GM12865 (cell line): Measurements from ENCODE around the gene IGFL4.

Source experiments
- DNase-seq: peaks from one replicate; pipeline ENCODE4 v3.0.0; 2010; ENCODE audit warnings: low read depth
- H3K4me3 ChIP-seq: 2 replicates; pipeline ENCODE4 v1.5.1; 2011; ENCODE audit warnings: mild to moderate bottlenecking, low read depth, low read length, control low read depth
- TF ChIP-seq, protein P1 (sequence below): IDR thresholded peaks from 2 replicates; pipeline ENCODE4 v1.5.1; 2011; ENCODE audit warnings: low read length, control low read depth, low read depth, inconsistent platforms; ENCODE audit not compliant: insufficient read depth; ENCODE audit errors: missing control alignments

The IGFL4 gene

DNA sequence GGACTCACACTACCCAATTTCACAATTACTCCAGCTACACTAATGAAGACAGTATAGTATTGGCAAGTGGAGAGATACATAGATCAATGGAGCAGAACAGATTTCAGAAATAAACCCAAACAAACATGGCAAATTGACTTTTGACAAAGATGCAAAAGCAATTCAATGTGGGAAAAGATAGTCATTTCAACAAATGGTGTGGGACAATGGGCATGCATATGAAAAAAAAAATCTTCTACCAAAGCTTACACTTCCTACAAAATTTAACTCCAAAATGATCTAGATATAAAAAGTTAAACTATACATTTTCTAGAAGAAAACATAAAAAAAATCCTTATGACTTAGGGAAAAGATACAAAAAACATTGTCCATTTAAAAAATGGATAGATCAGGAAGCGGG lies 2.7 kb upstream of the IGFL4 start:
- no peak overlapping the region for H3K4me3 ChIP-seq
- TF ChIP-seq, protein P1, sequence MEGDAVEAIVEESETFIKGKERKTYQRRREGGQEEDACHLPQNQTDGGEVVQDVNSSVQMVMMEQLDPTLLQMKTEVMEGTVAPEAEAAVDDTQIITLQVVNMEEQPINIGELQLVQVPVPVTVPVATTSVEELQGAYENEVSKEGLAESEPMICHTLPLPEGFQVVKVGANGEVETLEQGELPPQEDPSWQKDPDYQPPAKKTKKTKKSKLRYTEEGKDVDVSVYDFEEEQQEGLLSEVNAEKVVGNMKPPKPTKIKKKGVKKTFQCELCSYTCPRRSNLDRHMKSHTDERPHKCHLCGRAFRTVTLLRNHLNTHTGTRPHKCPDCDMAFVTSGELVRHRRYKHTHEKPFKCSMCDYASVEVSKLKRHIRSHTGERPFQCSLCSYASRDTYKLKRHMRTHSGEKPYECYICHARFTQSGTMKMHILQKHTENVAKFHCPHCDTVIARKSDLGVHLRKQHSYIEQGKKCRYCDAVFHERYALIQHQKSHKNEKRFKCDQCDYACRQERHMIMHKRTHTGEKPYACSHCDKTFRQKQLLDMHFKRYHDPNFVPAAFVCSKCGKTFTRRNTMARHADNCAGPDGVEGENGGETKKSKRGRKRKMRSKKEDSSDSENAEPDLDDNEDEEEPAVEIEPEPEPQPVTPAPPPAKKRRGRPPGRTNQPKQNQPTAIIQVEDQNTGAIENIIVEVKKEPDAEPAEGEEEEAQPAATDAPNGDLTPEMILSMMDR = no peak
- no peak for DNase-seq

DNA sequence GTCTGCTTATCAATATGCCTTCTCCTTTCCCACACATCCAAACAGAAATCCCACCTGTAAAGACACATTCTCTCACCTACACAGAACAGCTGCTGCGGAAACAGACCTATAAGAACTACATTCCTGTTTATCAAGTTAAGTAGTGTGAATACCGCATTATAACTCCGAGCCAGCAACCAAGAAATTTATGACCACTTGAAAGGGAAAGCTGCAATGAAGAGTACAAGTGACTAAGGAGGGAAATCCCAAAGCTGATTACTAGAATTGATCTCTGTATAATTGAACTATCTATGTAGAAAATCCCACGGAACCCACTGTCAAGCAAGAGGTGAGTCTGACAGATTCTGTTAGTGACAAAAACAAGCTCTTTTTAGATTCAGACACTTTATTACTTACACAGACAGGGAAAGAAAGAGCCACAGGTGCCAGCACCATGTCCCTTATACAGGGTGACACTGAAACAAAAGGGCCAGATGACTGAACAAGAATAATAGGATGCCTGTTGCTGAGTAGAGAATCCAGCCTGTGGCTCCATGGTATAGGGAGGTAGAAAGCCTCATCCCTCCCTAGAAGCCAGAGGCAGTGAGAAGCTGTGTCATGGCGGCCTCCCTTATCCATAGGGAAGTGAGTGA lies 1.6 kb upstream of the IGFL4 start:
- no peak for DNase-seq
- TF ChIP-seq, protein P1 = no peak
- no peak overlapping the region for H3K4me3 ChIP-seq

DNA sequence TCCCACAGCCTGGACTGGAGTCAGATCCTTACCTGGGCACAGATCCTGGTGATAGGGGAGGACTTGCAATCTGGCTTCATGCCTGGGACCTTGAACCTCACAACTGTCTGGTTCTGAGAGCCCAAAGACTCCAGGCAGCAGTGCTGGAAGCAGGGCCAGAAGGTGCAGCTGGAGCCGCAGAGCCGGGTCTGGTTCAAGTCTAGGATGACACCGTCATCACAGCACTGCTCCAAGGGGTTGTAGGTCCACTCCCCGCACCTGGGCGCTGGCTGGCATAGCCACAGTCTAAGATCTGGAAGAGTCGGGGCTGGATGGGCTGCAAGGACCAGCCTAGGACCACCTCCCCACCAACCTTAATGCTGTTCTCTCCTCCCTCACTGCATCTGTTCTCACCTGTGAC lies 677 bp downstream of the IGFL4 start:
- DNase-seq = no peak
- no peak overlapping the region for H3K4me3 ChIP-seq
- TF ChIP-seq, protein P1 = no peak

DNA sequence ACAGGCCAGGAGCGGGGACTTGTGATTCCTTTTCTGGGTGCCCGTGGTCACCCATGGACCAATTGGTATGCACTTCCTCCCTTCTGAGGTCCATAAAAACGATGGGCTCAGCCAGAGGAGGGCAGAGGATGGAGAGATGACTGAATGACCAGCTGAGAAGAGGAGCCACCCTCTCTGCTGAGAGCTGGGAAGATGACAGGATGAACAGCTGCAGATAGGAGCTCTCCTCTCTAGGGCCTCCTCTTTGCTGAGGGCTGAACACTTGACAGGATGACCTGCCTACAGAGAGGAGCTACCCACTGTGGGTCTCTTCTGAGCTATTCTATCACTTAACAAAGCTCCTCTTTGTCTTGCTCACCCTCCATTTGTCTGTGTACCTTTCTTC lies 4.1 kb downstream of the IGFL4 start:
- H3K4me3 ChIP-seq = no peak overlapping the region
- TF ChIP-seq, protein P1 = no peak
- no peak for DNase-seq

DNA sequence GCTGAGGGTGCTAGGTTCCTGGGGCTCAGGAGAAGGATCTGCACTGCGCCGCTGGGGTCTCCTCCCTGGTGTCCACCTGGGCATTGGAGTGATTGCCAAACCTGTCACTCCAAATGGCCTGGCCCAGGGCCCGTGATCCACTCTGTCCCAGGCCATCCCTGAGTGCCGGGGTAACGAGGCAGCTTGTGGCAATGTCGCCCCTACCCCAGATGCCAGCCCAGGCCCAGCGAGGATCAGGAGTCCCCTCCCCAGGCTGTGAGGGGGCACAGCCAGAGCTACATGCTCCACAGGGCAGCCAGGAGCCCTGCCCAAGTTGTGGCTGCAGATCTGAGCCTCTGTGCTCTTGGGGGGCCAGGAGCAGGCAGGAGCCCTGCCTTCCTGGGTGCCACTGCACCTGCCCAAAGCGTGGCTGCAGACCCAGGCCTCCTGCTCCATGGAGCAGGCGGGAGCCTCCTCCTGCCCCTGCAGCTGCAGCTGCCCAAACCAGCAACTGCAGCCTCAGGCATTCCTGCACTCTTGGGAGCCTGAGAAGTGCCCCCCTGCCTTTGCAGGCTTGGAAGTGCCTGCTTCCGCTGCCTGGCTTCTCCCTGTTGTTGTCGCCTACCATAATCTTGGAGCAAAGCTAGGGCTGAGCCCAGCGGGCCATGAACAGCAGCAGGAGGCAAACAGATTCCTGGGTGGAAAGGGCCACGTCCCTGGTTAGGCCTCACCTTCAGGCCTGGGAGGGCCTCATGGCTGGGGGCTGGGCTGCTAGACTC lies 4.6 kb downstream of the IGFL4 start:
- no peak for DNase-seq
- no peak overlapping the region for H3K4me3 ChIP-seq
- TF ChIP-seq, protein P1 = no peak

DNA sequence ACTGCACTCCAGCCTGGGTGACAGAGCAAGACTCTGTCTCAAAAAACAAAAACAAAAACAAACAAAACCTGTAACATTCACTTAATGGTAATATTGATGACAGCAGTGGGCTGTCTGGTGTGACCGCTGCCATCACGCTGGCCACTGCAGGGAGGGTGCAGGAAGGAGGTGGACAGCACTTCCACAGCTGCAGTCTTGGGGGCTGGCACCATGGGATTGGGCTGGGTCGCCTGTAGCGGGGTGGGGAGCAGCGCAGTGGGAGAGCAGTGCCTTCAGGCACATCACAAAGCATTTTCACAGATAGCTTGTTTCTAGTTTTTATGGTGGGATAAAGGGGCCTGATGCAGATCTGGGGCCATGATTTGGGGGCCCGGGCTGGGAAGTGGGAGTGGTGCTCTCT lies 5.3 kb downstream of the IGFL4 start:
- no peak for DNase-seq
- H3K4me3 ChIP-seq = no peak overlapping the region
- TF ChIP-seq, protein P1 = no peak
